Stimulated activated CD8-positive, alpha-beta memory T cell treated with anti-CD3 and anti-CD28 coated beads, Interleukin-7, amount 100 ng/mL, for 1 hour (primary cell): ENCODE data around the gene GPER1.

Source experiments
- DNase-seq, 2 donors: peaks; one replicate each; pipeline ENCODE4 v3.0.0-alpha.2; 2020; ENCODE audit warnings: low read depth in 2 of 2

Gene GPER1

DNA sequence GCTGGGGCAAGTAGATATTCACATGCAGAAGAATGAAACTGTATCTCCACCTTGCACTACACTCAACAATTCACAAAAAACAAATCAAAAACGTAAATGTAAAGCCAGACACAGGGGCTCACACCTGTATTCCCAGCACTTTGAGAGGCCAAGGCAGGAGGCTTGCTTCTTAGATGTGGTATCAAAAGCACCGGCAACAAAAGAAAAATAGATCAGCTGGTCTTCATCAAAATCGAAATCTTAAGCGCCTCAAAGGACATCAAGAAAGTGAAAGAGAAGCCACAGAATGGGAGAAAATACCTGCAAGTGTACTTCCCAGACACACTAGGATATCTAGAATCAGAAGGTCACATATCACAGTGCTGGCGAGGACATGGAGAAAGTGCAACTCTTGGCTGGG, 31.3 kb downstream of the GPER1 start:
- no peak for DNase-seq

DNA sequence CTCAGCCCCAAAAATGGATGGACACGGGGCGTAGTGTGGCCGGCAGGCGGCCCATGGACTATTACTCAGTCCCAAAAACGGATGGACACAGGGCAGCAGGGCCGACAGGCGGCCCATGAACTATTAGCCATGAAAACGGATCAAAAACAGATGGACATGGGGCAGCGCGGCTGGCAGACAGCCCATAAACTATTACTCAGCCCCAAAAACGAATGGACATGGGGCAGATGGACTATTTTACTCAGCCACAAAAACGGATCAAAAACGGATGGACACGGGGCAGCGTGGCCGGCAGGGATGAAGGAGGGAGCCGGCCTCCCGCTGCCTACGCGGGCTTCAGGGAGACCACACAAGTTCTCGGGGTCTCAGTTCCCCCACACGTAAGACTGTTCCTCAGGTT, 32.9 kb downstream of the GPER1 start:
- no peak for DNase-seq

DNA sequence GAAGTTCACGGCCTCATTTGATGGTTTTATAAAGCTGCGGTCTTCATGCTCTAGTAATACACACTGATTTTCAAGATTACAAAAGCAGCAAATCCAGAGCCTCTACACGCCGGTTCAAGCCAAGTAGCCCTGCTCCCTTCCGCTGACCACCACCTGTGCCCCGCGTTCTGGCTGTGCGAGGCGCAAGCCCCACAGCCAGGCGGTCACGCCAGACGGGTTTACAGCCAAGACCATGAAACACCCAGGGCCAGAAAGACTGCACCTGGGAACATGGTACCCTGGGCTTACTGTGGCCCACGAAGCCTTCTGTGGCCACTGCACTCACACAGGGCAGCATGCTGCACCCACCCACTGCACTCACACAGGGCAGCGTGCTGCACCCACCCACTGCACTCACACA, 33.6 kb downstream of the GPER1 start:
- DNase-seq = no peak

DNA sequence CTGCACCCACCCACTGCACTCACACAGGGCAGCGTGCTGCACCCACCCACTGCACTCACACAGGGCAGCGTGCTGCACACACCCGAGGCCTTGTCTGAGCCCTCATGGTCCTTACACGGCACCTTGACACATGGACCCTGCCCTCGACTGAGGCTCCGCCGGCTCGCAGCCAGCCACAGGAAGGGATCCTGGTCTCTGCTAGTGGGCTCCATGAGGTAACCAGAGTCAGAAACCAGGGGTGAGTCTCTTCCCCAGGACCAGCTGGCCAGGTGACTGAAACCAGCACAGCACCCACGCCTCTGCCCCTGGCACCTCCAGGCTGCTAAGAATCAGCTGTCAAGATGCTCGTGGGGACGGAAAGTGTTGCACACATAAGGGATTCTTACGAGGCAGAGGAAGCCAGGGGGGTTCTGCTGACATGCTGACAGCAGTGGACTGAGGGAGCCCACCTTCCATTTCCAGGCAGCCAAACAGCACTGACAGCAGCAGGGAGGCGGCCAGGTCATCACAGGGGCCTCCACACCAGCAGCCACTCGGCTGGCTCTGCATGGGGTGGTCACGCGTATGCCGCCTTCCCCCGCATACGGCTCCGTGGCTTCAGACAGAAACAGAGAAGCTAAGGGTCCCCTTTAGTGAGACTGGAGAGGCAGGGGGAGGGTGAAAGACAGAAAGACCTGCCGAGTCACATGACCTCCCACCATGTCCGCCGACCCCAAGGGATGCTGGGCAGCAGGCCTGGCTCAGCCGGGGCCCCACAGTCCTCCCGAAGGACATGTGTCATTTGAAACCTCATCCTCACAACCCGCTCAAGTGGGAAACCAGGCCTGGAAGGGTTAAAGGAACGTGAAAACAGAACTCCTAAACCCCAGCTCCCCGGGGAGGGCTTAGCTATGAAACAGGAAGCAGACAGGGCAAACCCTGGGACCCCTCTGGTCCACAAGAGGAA, 34.2 kb downstream of the GPER1 start:
- no peak for DNase-seq

DNA sequence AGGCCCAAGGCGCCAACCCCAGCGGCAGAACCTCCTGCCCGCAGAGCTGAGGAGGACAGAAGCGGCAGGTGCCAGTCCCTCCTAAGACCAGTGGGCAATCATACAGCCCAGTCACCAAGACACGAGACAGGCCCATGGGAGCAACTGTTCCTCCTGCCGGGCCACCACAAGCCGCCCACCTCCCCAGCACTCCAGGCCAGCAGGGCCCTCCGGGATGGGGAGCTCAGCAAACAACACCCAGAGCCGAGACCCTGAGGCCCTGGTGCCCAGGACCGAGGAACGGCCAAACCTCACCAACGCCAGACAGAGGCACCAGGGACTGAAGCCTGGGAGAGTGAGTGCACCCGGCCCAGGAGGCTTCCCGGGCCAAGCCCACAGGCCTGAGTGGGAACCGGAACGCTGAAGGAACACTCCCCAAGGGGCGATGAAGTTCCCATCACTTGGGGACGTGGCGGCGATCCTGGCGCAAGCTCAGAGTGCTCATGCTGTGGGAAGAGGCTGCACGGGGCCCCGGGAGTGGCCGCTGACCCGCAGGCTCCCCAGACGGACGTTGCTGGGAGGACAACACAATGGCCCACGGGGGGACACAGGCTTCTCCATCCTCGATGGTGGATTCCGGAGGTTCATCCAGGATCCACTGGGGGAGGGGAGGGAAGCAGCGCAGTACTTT, 35.1 kb downstream of the GPER1 start:
- DNase-seq = no peak

DNA sequence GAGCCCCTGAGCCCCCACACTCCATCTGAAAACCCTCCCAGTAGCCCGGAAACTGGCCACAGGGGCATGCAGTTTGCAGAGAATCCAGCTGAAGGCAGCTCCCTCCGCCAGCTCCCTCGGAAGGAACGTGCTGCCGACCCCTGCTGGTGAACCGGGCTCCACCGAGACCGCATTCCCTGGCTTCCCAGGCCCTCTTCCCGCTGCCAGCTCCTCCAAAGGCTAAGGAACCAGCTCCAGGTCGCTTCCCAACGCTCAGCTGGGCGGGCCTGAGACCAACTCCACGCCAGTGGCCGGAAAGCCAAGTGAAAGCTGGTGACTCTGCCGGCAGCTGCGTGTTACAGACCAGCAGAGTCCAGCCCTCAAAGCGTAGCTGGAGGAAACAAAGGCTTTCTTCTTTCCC, 35.8 kb downstream of the GPER1 start:
- no peak for DNase-seq

DNA sequence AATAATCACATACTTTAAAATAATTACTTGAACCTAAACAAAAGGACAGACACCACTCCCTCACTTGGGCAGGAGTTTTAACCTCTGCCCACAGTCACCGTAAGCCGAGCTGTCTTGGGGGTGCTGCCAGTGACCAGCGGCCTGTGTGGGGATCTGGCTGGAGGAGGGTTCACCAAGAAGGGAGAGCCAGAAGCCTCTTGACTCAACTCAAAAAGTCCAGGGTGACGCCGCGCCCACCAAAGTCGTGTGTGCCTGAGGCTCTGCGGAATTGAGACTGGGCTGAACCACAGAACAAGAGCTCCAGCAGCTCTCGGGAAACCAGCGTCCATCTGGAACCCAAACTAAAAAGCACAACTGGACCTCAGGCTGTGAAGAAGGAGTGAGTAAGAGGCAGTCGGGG, 36.3 kb downstream of the GPER1 start:
- no peak for DNase-seq

DNA sequence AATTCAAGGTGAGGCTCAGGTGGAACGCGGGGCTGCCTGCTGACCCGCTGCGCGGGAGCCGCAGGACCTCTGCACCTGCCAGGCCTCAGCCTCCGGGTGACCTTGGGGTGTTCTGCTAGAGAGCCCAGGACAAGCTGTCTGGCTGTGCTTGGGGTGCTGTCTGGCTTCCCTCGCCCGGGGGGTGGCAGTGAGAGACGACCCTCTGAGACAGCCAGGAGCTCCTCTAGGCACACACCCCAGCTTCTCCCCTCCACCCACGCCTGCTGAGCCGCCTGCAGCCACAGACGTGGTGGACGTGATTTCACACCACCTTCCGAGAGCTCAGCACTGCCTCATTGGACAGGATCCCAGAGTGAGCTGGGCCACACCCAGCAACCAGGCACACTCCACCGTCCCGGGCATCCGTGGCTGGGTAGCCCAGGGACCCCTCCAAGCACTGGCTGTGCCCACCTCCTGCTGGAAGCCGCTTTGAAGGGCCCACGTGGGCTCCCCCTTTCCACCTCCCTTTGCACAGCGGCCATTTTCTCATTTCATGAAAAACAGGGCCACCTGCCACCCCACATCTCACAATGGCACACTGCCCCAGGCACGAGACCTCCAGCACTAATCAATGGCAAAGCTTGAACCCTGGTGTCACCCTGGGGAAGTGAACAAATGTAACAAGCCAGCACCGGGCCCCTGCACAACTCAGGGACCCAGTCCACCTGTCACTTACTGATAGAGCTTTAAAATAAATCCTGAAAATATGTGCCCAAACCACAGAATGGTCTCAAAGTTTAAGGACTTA, 37.1 kb downstream of the GPER1 start:
- DNase-seq = no peak

DNA sequence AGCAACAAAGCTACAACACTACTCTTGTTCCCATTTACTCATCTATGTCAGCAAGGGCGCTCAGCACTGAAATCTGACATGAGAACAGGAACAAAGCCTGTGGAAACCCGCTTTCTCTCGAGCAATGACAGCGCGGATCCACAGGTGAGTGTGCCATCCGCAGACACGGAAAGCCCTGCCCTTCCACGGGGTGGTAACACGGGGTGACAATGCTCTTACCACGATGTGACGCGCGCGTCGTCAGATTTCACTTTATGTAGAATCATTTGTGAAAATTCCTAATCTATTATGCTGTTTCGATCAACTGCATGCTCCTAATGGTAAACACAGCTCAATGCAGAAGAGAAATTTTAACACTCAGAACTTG, 37.7 kb downstream of the GPER1 start:
- DNase-seq = no peak

DNA sequence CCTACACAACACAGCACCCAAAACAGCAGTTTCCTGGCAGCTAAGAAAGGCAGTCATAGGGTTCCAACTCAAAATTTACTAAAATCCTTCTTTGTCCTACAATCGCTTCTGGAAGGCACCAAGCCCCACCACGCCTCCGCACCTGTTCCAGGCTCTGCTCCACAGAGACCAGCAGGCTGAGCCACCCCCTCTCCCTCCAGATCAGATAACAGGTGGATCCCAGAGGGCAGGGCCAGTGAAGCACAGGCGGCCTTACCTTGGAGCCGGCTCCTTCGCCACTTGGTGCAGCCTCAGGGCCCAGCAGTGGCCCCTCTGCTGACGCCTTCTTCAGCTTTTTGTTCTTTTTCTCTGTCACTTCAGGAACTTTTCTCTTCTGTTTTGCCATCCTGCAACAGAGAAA, 39.1 kb downstream of the GPER1 start:
- no peak for DNase-seq

DNA sequence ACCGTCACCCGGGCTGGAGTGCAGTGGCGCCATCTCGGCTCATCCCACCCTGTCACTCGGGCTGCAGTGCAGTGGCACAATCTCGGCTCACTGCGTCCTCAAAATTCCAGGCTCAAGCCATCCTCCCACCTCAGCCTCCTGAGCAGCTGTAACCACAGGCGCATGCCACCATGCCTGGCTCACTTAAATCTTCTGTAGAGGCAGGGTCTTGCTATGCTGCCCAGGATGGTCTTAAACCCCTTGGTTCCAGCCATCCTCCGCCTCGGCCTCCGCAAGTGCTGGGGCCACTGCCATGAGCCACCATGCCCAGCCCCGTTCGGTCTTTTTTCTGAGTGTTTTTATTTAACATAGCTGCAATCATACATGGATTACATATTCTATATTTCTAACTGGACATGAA, 41.5 kb downstream of the GPER1 start:
- no peak for DNase-seq

DNA sequence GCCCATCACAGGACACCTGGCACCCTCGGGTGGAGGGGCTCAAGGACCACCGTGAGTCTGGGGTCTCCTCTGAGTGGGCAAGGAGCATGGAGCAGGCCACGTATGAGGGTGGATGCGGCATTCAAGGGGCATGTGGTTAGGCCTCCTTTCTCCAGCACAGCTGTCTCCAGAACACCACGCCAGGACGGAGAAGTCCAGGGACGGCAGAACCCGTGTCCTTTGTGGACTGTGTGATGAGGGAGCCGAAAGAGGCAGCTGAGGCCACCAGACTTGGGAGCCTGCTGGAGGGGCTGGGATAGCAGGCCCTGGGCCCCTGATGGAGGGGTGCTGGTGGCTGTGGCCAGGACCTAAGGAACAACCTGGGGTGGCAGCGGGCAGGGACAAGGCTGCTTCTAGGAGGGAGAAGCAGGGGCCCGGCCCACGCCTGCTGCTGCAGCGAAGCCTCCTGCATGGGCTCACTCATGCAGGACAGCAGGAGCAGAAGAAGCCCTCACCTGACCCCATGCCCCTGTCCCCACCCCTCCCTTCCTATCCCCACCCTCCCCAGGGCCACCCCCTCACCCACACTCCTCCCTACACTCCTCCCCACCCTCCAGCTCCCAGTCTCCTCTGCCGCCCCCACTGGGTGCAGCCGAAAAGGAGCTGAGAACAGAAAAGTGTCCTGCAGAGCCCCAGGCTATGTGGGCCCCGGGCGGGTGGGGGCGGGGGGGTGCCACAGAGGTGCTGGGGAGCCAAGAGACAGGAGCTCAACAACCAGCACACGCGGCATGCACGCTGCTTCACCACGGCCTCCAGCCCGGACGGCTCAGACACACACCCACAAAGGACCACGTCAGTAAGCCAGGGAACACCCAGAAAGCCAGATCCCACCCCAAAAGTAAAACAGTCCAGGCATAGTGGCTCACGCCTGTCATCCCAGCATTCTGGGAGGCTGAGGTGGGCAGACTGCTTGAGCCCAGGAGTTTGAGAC, 42.4 kb downstream of the GPER1 start:
- DNase-seq = no peak

DNA sequence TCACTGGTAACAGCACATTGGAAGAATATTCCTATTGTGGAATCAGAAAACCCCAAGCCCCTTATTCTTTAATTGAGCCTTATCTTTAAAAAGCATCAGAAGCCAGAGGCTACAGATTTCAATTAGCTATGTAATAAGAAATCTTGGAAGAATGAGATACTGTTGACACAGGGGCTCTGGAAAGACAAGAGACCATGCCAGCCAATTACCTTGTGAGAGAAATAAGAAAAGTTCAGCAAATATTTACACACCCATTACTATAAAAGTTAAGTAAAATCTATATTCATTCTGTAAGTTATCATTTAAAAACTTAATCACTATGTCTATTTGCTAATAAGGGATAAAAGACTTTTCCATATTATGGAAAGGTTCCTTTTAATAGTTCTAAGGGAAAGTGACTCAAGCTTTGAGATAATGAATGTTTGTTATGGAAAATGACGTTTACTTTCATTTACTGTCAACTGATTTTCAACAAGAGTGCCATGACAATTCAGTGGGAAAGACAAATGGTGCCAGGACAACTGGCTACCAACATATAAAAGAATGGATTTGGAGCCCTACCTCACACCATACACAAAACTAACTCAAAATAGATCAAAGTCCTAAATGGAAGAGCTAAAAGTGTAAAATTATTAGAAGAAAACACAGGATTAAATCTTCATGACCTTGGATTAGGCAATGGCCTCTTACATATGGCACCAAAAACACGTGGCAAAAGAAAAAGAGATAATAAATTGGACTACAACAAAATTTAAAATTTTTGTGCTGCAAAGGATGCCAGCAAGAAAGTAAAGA, 43.8 kb downstream of the GPER1 start:
- DNase-seq = no peak

DNA sequence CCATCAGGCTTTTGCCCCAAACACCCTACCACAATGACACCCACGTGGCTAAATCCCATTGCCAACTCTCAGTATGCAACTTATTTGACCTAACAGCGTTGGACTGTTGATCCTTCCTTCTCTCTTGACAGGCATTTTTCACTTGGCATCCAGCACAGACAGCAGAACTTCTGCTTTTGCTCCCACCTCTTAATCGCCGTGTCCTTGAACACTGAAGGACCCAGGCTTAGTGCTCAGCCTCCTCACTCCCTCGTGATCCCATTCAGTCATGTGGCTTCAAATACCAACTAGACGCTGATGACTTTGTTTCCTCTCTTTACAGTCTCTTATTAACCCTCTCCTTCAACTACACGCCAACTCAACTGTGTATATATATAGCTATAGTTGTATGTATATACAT, 47.0 kb downstream of the GPER1 start:
- DNase-seq = no peak

DNA sequence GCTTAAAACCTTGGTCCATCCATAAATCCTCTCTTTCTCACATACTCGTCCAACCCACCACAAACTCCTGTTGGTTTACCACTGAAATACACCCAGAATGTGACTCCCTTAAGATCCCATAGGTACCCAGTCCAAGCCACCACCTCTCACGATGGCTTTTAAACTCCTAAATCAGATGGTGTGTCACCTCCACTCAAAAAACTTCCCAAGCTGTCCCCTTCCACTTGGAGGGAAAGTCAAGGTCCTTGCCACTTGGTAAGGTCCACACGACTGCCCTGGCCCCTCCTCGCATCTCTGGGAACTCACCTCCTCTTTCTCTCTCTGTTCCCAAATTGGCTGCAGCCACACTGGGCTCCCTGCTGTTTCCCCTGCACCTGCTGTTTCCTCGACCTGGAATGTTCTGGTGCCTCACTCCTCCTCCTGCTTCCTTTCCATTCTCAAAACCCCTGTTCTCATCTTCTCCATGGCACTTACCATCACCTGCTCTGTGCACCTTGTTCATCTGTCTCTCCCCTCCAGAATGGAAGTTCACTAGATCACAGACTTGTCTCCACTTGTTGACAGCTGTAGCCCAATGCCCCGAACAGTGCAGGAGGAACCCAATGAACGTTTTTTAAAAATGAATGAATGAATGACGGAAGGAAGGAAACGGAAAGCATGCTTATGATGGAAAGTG, 49.1 kb downstream of the GPER1 start:
- no peak for DNase-seq

DNA sequence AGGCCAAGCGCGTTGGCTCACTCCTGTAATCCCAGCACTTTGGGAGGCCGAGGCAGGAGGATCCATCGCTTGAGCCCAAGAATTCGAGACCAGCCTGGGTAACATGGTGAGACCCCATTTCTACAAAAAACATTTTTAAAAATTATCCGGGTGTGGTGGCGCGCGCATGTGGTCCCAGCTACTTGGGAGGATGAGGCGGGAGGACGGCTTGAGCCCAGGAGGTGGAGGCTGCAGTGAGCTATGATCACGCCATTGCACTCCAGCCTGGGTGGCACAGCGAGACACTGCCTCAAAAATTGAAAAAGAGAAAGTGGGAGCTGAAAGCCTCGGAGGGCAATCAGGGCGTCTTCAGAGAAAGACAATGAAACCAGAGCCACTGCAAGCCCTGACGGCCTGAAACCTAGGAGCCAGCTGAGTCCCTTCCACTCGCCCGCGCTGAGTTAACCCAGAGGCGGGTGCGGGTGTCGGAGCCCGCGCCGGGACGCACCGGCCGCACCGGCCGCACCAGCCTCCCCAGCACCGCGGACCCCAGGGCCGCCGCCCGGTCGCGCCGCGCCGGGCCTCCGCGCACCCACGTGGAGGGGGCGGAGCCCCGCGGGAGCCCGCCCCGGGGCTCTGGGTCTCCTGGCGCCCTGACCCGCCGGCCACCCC, 49.7 kb downstream of the GPER1 start:
- no peak for DNase-seq

DNA sequence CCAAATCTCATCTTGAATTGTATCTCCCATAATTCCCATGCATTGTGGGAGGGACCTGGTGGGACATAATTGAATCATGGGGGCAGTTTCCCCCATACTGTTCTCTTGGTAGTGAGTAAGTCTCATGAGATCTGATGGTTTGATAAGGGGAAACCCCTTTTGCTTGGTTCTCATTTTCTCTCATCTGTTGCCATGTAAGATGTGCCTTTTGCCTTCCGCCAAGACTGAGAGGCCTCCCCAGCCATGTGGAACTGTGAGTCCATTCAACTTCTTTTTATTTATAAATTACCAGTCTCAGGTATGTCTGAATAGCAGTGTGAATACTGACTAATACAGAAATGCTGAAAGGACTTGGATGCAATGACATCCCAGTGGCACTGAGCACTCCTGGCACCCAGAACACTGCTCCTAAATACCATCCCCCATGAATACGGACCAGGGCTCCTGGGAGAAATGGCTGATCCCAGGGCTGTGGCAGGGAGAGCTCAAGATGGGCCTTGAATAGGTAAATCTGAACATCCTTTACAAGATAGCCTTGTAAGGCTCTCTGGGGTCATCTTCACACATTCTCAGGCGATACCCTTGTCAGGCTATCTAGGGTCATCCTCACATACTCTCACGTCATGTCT, 52.7 kb downstream of the GPER1 start:
- no peak for DNase-seq

DNA sequence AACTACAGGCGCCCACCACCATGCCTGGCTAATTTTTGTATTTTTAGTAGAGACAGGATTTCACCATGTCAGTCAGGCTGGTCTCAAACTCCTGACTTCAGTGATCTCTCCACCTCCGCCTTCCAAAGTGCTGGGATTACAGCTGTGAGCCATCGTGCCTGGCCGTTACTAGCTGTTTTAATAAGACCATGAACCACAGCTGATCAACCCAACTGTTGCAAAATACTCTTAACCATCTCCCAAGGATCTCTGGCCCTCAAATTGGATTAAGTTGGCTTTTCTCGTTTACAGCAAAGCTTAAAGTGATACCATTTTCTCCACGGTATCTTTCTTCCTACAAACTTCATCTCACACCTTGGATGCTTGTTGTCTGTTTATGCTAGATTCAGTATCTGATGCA, 53.7 kb downstream of the GPER1 start:
- no peak for DNase-seq

DNA sequence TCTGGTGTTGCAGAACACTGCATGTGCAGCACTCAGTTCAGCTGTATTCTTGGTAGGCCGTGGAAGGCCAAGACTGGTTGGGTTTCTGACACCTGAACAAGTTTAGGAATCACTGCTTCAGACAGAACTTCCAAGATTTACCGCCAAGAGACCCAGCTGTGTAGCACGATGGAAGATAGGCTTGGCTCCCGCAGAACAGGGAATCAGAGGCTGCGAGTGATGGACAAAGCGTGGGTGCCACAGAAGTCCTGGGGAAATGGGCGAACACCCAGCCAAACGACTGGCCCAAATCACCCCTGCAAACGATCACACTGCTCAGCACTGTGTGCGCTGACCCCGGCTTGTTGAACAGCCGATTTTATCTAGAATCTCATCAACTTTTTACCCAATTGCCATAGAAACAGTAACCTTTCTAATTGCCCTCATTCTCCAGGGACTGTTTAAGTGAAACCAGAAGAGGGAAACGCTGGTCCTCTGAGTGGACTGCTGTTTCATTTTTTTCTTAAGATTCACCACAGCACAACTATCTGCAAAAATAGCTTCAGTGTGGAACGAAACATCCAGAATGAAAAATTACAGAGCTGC, 54.2 kb downstream of the GPER1 start:
- DNase-seq = no peak
